Esophagus muscularis mucosa (tissue), 4 donors: ENCODE results near the gene AHSG. TPM values are rescaled to one million over a fixed set of nuclear protein-coding genes. Genes with fewer than 3 reads are reported as not detected.

Experiments used
- DNase-seq: peaks from one replicate; pipeline ENCODE4 v3.0.0-alpha.2; 2017; ENCODE audit errors: extremely low spot score
- H3K27ac ChIP-seq, 4 donors: fragments of 200-600 bp; sonication (generic); replicated peaks in 1 of 4; 1 replicate in 3 of 4; 2 replicates in 1 of 4; pipeline ENCODE4 v1.5.1; 2016 to 2019; ENCODE audit warnings: mild to moderate bottlenecking in 1 of 4
- H3K27me3 ChIP-seq, 4 donors: fragments of 200-600 bp; sonication (generic); one replicate each; pipeline versions ENCODE4 v1.5.1 to v1.6.0; 2016 to 2019
- H3K36me3 ChIP-seq, 4 donors: fragments of 200-600 bp; sonication (generic); one replicate each; pipeline ENCODE4 v1.5.1; 2016 to 2019
- H3K4me1 ChIP-seq, 4 donors: fragments of 200-600 bp; sonication (generic); one replicate each; pipeline ENCODE4 v1.5.1; 2016 to 2019
- H3K4me3 ChIP-seq, 4 donors: fragments of 200-600 bp; sonication (generic); 1 replicate in 2 of 4; 2 replicates in 2 of 4; pipeline ENCODE4 v1.5.1; 2016 to 2019; ENCODE audit warnings: mild to moderate bottlenecking in 4 of 4, moderate library complexity in 1 of 4
- H3K9me3 ChIP-seq, 4 donors: fragments of 200-600 bp; sonication (generic); 1 replicate in 3 of 4; 2 replicates in 1 of 4; pipeline ENCODE4 v1.5.1; 2016 to 2019
- EP300 ChIP-seq: sonication (generic); formaldehyde crosslinking; IDR thresholded peaks from one replicate; pipeline ENCODE4 v1.6.1; 2017; ENCODE audit warnings: antibody characterized with exemption
- POLR2A ChIP-seq: fragments of 450-650 bp; IDR thresholded peaks from one replicate; pipeline ENCODE4 v1.6.1; 2017; ENCODE audit warnings: antibody characterized with exemption, moderate library complexity, mild to moderate bottlenecking, low read depth
- POLR2AphosphoS5 ChIP-seq, 2 donors: sonication (generic); formaldehyde crosslinking; IDR thresholded peaks; one replicate each; pipeline ENCODE4 v1.6.1; 2017; ENCODE audit warnings: antibody characterized with exemption in 2 of 2
- WGBS: methylation state at CpG from one replicate; pipeline ENCODE4 v1.1.5; 2018; 5-methylcytosine and 5-hydroxymethylcytosine counted together
- intact Hi-C: fragments of 100-400 bp; cut with DNase I; formaldehyde crosslinking; loops from one replicate; pipeline ENCODE4 v1.15.1; 2023
- total RNA-seq, 4 donors: library from RNA; depleted of rRNA; stranded (reverse); fragments of >200 nt; gene quantifications; one replicate each; pipeline versions ENCODE4 v1.1.0 to v1.2.1, GENCODE V29; 2016
- TF ChIP-seq, protein P1 (sequence below), 3 experiments: fragments of 200-600 bp in 2 of 3; fragments of 450-650 bp in 1 of 3; sonication (generic) in 2 of 3; IDR thresholded peaks; one replicate each; pipeline ENCODE4 v1.5.1; 2017 to 2019; ENCODE audit warnings: antibody characterized with exemption in 3 of 3, mild to moderate bottlenecking in 2 of 3, moderate library complexity in 1 of 3

The AHSG gene
- total RNA-seq, 4 donors from 2014 or later, result not detected

DNA sequence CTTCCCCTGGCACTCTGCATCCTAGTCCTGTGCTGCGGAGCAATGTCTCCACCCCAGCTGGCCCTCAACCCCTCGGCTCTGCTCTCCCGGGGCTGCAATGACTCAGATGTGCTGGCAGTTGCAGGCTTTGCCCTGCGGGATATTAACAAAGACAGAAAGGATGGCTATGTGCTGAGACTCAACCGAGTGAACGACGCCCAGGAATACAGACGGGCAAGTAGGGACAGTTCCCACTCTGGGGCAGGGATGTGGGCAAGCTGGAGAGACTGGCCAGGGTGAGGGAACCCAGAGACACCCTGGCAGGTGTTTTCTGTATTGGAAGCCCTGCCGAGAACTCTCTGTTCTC, 27.6 kb downstream of the AHSG start:
- WGBS, result 44% methylated on average over 9 of the region's 9 CpGs

DNA sequence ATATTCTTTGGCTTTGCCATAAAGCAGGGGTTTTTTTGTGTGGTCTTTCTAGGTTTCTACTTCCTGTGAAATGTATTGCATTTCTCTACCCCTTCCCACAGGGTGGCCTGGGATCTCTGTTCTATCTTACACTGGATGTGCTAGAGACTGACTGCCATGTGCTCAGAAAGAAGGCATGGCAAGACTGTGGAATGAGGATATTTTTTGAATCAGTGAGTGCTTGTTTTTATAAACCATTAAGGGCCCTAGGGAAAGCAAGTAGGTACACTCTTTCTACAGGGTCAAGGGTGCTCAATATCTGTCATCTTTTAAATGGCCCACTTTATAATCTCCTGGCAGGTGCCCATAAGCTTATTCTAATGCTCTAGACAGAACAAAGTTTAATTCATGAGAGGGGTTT, 28.1 kb downstream of the AHSG start:
- no peak for DNase-seq
- intact Hi-C loops, result no loop called here
- Histone ChIP-seq H3K27me3 (peaks cover 0 to 20% (median 3%) of the 10 kb centered on the region in 4 donors), H3K36me3 (no peaks in the 10 kb centered on the region), H3K4me3 (no peak overlapping the region), H3K4me1 (peaks cover 0 to 6% (median 2%) of the 10 kb centered on the region in 4 donors), H3K27ac (no peak overlapping the region), H3K9me3 (no peaks in the 10 kb centered on the region)
- TF ChIP-seq, protein P1, sequence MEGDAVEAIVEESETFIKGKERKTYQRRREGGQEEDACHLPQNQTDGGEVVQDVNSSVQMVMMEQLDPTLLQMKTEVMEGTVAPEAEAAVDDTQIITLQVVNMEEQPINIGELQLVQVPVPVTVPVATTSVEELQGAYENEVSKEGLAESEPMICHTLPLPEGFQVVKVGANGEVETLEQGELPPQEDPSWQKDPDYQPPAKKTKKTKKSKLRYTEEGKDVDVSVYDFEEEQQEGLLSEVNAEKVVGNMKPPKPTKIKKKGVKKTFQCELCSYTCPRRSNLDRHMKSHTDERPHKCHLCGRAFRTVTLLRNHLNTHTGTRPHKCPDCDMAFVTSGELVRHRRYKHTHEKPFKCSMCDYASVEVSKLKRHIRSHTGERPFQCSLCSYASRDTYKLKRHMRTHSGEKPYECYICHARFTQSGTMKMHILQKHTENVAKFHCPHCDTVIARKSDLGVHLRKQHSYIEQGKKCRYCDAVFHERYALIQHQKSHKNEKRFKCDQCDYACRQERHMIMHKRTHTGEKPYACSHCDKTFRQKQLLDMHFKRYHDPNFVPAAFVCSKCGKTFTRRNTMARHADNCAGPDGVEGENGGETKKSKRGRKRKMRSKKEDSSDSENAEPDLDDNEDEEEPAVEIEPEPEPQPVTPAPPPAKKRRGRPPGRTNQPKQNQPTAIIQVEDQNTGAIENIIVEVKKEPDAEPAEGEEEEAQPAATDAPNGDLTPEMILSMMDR (IDR thresholded peaks at IDR 0.05), result no peak
- TF ChIP-seq POLR2A (no peak), POLR2AphosphoS5 (IDR thresholded peaks at IDR 0.05) (no peak), EP300 (no peak)

More for the DNA sequence above, 27.6 kb downstream of the AHSG start:
- TF ChIP-seq POLR2AphosphoS5 (IDR thresholded peaks at IDR 0.05) (no peak), POLR2A (no peak), EP300 (no peak)
- TF ChIP-seq, protein P1 (IDR thresholded peaks at IDR 0.05), result no peak
- peaks cover 0 to 20% (median 3%) of the 10 kb centered on the region in 4 donors for H3K27me3 ChIP-seq
- intact Hi-C loops, result no loop called here
- H3K4me3 ChIP-seq, result no peak overlapping the region
- peaks cover 0 to 6% (median 2%) of the 10 kb centered on the region in 4 donors for H3K4me1 ChIP-seq
- no peak overlapping the region for H3K27ac ChIP-seq
- DNase-seq, result no peak
- H3K9me3 ChIP-seq, result no peaks in the 10 kb centered on the region
- H3K36me3 ChIP-seq, result no peaks in the 10 kb centered on the region

DNA sequence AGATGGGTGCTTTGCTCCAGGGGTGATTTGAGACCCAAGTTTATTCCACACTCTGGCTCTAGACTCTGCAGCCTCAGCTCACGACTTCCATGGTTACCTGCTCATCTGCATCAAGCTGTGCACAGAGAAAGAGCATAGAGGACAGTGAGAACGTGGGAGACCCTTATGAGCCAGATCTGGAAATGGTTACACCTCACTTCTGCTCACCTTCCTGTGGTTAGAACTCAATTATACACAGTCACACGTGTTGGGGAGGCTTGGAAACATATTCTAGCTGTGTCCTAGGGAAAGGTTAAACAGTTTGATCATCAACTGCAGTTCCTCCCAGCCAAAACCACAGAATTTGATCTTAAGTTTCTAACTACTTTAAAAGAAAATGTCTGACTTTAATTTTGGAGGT, 29.2 kb downstream of the AHSG start:
- DNase-seq, result no peak
- 44% methylated on average over 3 of the region's 3 CpGs for WGBS
- Histone ChIP-seq H3K27me3 (peaks cover 0 to 20% (median 3%) of the 10 kb centered on the region in 4 donors), H3K4me1 (peaks cover 0 to 6% (median 2%) of the 10 kb centered on the region in 4 donors), H3K36me3 (no peaks in the 10 kb centered on the region), H3K27ac (no peak overlapping the region), H3K4me3 (no peak overlapping the region), H3K9me3 (no peaks in the 10 kb centered on the region)
- intact Hi-C loops, result no loop called here
- no peak for TF ChIP-seq POLR2A
- no peak for TF ChIP-seq POLR2AphosphoS5 (IDR thresholded peaks at IDR 0.05)
- TF ChIP-seq, protein P1 (IDR thresholded peaks at IDR 0.05), result no peak
- TF ChIP-seq EP300, result no peak

DNA sequence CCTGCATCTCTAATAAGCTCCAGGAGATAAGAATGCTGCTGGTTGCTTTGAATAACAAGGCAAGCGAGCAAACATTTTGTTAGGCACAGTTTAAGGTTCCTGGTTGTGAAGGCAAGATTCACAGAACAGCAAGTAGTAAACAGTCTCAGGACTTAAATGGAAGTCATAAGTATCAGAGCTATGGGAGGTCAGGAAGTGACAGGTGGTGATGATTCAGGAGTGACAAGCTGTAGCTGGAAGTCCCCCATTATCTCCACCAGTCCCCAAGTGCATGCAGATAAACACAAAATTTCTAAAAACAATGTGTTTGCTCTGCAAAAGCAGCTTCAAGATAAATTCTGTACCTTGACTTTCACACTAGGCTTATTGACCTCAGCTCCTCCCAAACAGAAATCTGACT, 30.6 kb downstream of the AHSG start:
- no peak overlapping the region for H3K4me3 ChIP-seq
- intact Hi-C loops, result no loop called here
- H3K4me1 ChIP-seq, result peaks cover 0 to 6% (median 2%) of the 10 kb centered on the region in 4 donors
- no peak for DNase-seq
- 61% methylated on average over 1 of the region's 1 CpG for WGBS
- H3K36me3 ChIP-seq, result no peaks in the 10 kb centered on the region
- no peaks in the 10 kb centered on the region for H3K9me3 ChIP-seq
- H3K27me3 ChIP-seq, result peaks cover 0 to 20% (median 3%) of the 10 kb centered on the region in 4 donors
- TF ChIP-seq EP300, result no peak
- no peak for TF ChIP-seq POLR2AphosphoS5 (IDR thresholded peaks at IDR 0.05)
- TF ChIP-seq, protein P1 (IDR thresholded peaks at IDR 0.05), result no peak
- TF ChIP-seq POLR2A, result no peak
- H3K27ac ChIP-seq, result no peak overlapping the region

DNA sequence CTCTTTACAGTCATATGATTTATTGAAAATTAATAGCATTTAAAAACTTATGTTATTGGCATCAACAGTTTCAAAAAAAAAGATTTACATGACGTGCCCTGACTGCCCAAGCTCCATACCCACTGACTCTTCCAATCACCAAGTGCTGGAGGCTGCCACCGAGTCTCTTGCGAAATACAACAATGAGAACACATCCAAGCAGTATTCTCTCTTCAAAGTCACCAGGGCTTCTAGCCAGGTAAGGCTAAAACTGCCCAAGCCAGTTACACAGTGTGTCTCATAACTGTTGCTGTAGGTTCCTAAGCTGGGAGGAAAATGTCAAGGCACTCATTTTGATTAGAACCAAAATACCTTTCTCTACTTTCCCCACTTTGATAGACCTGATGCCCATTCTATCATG, 31.8 kb downstream of the AHSG start:
- H3K9me3 ChIP-seq, result no peaks in the 10 kb centered on the region
- WGBS, result 92% methylated on average over 3 of the region's 3 CpGs
- DNase-seq, result no peak
- H3K4me1 ChIP-seq, result peaks cover 0 to 6% (median 2%) of the 10 kb centered on the region in 4 donors
- H3K27ac ChIP-seq, result no peak overlapping the region
- no peak for TF ChIP-seq EP300
- no peak for TF ChIP-seq POLR2A
- TF ChIP-seq POLR2AphosphoS5 (IDR thresholded peaks at IDR 0.05), result no peak
- TF ChIP-seq, protein P1 (IDR thresholded peaks at IDR 0.05), result no peak
- no peak overlapping the region for H3K4me3 ChIP-seq
- intact Hi-C loops, result no loop called here
- no peaks in the 10 kb centered on the region for H3K36me3 ChIP-seq
- H3K27me3 ChIP-seq, result peaks cover 0 to 20% (median 0%) of the 10 kb centered on the region in 4 donors
